Adipose tissue (tissue), 3 donors: ENCODE measurements around the gene KCNMB2. TPM values are rescaled to one million over a fixed set of nuclear protein-coding genes. Genes with fewer than 3 reads are reported as not detected.

ENCODE experiments used
- H3K27ac ChIP-seq: one replicate; pipeline ENCODE4 v1.5.1; 2013; ENCODE audit warnings: low read depth, low read length
- WGBS, 3 donors: extraction: QIAGEN DNeasy Blood & Tissue Kit; methylation state at CpG; one replicate each; pipeline ENCODE4 v1.1.7; 2013; 5-methylcytosine and 5-hydroxymethylcytosine counted together
- polyA plus RNA-seq, 3 donors: library from polyadenylated mRNA; stranded (reverse); fragments of 200-250 nt; gene quantifications; one replicate each; pipeline ENCODE4 v1.2.3, GENCODE V29; 2013
- donor health status: healthy with polysubstance abuse.
- donor health status: Bipolar disorder and iron deficiency.
- donor health status: healthy.

Gene KCNMB2
- polyA plus RNA-seq, 3 donors, result 0.13 to 1.8 (median 1.0) TPM

DNA sequence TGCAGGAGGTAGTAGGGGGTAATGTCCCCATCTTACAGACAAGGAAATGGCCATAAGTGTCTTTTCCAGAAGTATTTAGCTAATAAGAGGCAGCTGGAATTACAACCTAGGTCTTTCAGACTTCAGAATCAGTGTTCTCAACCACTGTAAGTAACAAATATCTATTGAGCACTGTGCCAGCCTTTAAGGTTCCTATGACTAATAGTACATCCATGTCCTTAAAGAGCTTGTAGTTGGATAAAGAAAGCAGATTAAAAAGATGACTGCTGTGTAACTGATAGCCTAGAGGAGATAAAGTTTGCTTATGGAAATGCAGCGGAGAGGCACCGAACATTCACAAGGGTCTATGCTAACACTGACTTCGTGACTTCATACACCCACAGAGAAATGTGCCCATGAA is 136.0 kb downstream of the KCNMB2 start:
- 61 to 98% (median 77%) methylated on average over 3 of the region's 3 CpGs for WGBS, 3 donors

GRCh38 chr3:178673529-178673928 is 137.3 kb downstream of the KCNMB2 start:
- H3K27ac ChIP-seq, result no peak overlapping the region
- WGBS, 3 donors, result 76 to 86% (median 84%) methylated on average over 1 of the region's 1 CpG

More for the DNA sequence above, 136.0 kb downstream of the KCNMB2 start:
- no peak overlapping the region for H3K27ac ChIP-seq

- 88 to 92% (median 92%) methylated on average over 4 of the region's 4 CpGs for WGBS, 3 donors
- H3K27ac ChIP-seq, result no peak overlapping the region
These were observed 139.8 kb downstream of the KCNMB2 start for GRCh38 chr3:178676077-178676476.

DNA sequence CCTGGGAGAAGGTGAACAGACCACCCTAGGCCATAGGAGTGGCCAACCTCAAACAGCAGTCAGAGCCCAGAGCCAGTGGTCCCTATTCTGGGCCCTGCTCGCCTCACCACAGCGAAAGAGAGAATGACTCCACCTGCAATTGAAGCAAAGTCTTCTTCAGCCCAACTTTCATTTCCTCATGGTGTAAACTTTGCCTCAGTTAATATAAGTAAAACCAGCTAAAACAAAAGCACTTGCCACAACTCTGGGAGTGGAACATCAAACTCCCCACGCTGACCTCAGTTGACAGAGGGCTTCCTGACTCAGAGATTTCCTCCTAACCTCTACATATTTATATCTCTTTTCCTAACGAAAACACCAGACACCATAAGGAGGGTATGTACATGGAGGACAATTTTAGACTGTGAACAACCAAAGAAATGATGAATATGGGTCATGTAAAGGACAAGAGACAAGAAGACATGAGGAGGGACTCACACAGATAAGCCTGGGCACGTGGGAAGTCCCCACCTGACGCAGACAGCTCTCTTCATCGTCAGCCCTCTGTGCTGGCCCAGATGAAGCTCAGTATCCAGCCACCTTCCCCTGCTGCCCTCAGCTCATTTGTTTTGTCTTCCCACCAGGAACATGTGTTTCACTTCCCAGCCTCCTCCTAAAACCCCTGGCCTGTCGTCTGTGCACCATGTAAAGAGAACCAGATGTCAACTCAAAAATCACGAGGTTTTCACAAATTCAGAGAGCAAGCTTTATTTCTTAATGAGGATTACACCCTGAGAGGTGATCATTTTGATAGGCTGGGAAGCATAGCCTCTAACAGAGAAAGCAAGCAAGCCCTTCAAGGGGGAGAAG is 140.9 kb downstream of the KCNMB2 start:
- 52 to 69% (median 69%) methylated on average over 9 of the region's 9 CpGs for whole genome bisulfite sequencing, 3 donors
- H3K27ac ChIP-seq, result no peak overlapping the region

DNA sequence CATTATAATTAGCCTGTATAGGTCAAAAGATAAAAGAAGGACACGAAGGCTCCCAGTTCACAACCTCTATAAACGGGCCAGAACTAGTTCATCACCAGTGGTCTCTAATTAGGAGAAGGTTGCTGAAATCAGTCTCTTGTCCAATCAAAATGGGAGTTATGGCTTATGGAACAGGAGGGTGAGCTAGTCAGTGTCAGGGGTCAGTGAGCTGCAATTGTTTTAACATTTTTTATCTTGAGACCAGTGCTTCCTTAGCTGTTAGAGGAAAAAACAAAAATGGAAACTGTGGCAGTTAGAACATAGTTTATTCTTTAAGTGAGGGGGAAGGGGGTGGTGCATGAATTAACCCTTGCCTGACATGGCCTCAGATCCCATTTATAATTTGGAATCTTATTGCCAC is 141.7 kb downstream of the KCNMB2 start:
- no peak overlapping the region for H3K27ac ChIP-seq
- 59 to 79% (median 74%) methylated on average over 2 of the region's 2 CpGs for WGBS, 3 donors

DNA sequence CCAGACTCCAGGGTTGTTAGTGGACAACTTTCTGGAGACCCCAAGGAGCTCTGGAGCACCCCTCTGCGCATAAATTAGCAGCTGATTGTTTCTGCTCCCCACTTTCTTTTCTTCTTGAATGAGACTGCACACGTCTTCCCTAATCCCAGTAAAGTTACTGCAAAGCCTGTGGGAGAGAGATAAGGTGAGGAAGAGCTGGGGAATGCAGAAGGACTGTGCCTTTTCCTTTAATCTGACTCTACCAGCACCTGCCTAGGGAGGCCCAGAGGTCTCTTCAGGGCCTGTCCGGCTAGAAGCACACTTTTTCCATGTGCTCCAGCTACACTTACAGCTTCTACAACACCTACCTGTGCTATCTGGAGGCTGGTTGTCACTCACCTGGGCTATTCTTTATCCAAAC is 143.8 kb downstream of the KCNMB2 start:
- no peak overlapping the region for H3K27ac ChIP-seq
- 35 to 58% (median 35%) methylated on average over 3 of the region's 3 CpGs for WGBS, 3 donors

- 77 to 81% (median 78%) methylated on average over 2 of the region's 2 CpGs for WGBS, 3 donors
- H3K27ac ChIP-seq, result no peak overlapping the region
These were observed 144.3 kb downstream of the KCNMB2 start for GRCh38 chr3:178680489-178680888.

- H3K27ac ChIP-seq, result no peak overlapping the region
- 69 to 83% (median 74%) methylated on average over 1 of the region's 1 CpG for WGBS, 3 donors
These were observed 148.8 kb downstream of the KCNMB2 start for GRCh38 chr3:178684881-178685590.

GRCh38 chr3:178685591-178685906 is 149.3 kb downstream of the KCNMB2 start:
- no peak overlapping the region for H3K27ac ChIP-seq
- WGBS, 3 donors, result 21 to 63% (median 52%) methylated on average over 3 of the region's 3 CpGs

- 69 to 82% (median 73%) methylated on average over 1 of the region's 1 CpG for WGBS, 3 donors
- H3K27ac ChIP-seq, result no peak overlapping the region
These were observed 150.6 kb downstream of the KCNMB2 start for GRCh38 chr3:178686826-178687225.

DNA sequence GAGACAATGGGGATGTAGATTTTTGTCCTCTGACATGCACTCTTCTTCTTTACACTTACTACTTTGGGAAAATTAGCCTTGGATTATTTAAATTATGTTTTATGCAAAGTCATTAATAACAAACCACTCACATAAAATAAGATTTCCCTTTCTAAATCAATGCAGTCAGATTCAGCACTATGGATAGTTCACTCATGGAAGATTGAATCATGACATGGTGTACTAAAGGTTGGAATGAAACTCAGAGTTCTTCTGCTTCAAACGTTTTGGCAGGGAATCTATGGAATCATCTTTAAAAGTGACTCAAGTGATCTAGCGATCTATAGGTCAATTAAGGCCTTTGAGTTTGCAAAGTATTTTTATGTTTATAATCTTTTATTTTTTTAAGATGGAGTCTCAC is 154.3 kb downstream of the KCNMB2 start:
- 39 to 44% (median 43%) methylated on average over 2 of the region's 2 CpGs for WGBS, 3 donors
- no peak overlapping the region for H3K27ac ChIP-seq

GRCh38 chr3:178699364-178699763 is 163.1 kb downstream of the KCNMB2 start:
- 80 to 88% (median 84%) methylated on average over 4 of the region's 4 CpGs for WGBS, 3 donors
- no peak overlapping the region for H3K27ac ChIP-seq

GRCh38 chr3:178699810-178700209 is 163.6 kb downstream of the KCNMB2 start:
- WGBS, 3 donors, result 47 to 72% (median 65%) methylated on average over 3 of the region's 3 CpGs
- no peak overlapping the region for H3K27ac ChIP-seq

- 0 to 72% (median 64%) methylated on average over 1 of the region's 1 CpG for WGBS, 3 donors
- no peak overlapping the region for H3K27ac ChIP-seq
These were observed 167.2 kb downstream of the KCNMB2 start for GRCh38 chr3:178703268-178703975.

GRCh38 chr3:178705925-178706324 is 169.7 kb downstream of the KCNMB2 start:
- H3K27ac ChIP-seq, result no peak overlapping the region
- 41 to 78% (median 77%) methylated on average over 4 of the region's 4 CpGs for WGBS, 3 donors

- 93 to 99% (median 97%) methylated on average over 2 of the region's 2 CpGs for WGBS, 3 donors
- H3K27ac ChIP-seq, result no peak overlapping the region
These were observed 170.2 kb downstream of the KCNMB2 start for GRCh38 chr3:178706411-178706810.

DNA sequence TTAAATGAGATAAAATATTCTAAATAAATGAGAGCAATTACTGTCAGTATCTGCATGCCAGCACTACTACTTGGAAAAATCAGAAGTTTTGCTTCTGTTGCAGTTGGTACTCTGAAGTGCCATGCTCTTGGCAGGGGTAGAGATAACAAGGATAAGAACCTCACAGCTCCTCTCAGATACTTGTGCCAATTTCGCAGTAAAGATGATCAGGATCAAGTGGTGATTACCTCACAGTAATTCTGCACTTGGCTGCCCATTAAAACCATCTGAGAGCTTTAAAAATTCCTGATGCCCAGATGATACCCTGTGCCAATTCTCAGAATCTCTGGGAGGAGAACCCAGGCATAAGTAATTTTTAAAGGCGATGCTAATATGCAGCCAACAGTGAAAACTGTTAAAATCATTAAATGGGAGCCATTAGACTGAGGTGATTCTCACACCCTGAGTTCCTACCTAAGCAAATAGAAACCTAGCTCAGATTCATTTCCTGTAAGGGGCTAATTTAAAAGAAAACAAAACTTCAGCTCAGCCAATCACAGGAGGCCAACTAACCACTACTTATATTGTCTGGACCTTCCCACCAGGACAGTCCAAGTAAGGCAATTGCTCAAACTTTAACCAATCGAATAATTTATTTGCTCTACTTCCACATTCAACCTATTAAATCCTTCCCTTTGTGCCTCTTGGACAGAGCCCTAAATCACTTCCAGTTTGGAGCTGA is 171.2 kb downstream of the KCNMB2 start:
- H3K27ac ChIP-seq, result no peak overlapping the region
- WGBS, 3 donors, result 78 to 83% (median 79%) methylated on average over 3 of the region's 3 CpGs

DNA sequence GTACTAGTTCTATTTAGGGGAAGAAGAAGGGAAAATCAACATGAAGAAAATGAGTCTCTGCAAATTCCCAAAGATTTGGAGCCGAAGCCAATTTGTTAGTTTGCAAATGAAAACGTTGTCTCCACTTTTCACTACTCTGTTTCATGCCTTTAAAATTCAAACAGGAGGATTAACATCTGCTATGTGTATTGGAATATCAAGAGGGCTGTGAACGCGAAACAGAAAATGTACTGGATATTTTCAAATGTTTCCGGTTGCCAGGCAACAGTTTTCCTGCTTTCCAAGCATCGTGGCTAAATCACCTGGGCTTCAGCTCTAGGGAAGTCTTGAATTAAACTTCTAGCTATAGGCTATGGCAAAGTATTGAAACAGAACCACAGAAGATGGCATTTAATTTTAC is 172.8 kb downstream of the KCNMB2 start:
- H3K27ac ChIP-seq, result no peak overlapping the region

DNA sequence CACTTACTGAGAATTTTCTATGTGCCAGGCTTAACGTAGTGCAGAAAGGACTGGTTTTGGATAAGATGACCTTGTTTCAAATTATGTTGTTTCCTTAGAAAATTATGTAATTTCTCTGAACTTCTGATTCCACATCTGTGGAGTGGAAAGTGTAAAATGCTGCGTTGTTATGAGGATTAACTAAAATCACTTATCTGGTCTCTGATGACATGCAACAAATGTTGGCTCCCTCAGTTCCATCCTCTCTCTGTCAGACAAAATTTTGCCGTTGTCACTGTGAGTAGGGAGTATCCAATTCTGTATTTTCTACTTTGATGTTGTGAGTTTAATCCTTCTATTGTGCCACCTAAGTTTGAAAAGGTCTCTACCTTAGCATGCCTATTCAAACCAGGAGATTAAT is 175.5 kb downstream of the KCNMB2 start:
- 54 to 74% (median 63%) methylated on average over 3 of the region's 3 CpGs for WGBS, 3 donors
- no peak overlapping the region for H3K27ac ChIP-seq

More for the DNA sequence above, 172.8 kb downstream of the KCNMB2 start:
- WGBS, 3 donors, result 36 to 40% (median 38%) methylated on average over 6 of the region's 6 CpGs
